Liver (tissue), 9 donors: Measurements from ENCODE around the gene ZBTB49. TPM values are rescaled to one million over a fixed set of nuclear protein-coding genes. Genes with fewer than 3 reads are reported as not detected.
A peak's percentile ranks its signal among the peaks of the same experiment; 100 is the strongest.
"Not testable (repeated sequence)": the region's sequence is repeated elsewhere in the genome, so short reads cannot be mapped to it uniquely, and the experiment has no call there.

ENCODE experiments used
- DNase-seq: peaks from one replicate; pipeline ENCODE4 v3.0.0-alpha.2; 2017; ENCODE audit warnings: low spot score
- H3K27ac ChIP-seq, 2 donors: one replicate each; pipeline ENCODE4 v1.7.0; 2013; ENCODE audit warnings: inconsistent platforms in 2 of 2, low read length in 2 of 2, control low read depth in 1 of 2, low read depth in 1 of 2, mild to moderate bottlenecking in 1 of 2
- H3K27me3 ChIP-seq, 4 donors: one replicate each; pipeline versions ENCODE4 v1.6.1 to v1.7.0; 2013; ENCODE audit warnings: low read length in 3 of 4, inconsistent platforms in 1 of 4, mild to moderate bottlenecking in 1 of 4, moderate library complexity in 1 of 4; ENCODE audit not compliant: control insufficient read depth in 4 of 4, insufficient read depth in 4 of 4
- H3K36me3 ChIP-seq, 4 donors: one replicate each; pipeline versions ENCODE4 v1.6.1 to v1.7.0; 2013; ENCODE audit warnings: low read length in 3 of 4, mild to moderate bottlenecking in 3 of 4, low read depth in 1 of 4, moderate library complexity in 1 of 4; ENCODE audit not compliant: control insufficient read depth in 4 of 4, insufficient read depth in 3 of 4
- H3K4me1 ChIP-seq, 4 donors: one replicate each; pipeline versions ENCODE4 v1.6.1 to v1.7.0; 2013; ENCODE audit warnings: low read length in 3 of 4, mild to moderate bottlenecking in 3 of 4, moderate library complexity in 1 of 4; ENCODE audit not compliant: control insufficient read depth in 4 of 4, insufficient read depth in 4 of 4
- H3K4me3 ChIP-seq, 3 donors: one replicate each; pipeline versions ENCODE4 v1.6.1 to v1.7.0; 2013; ENCODE audit warnings: low read length in 3 of 3, control low read depth in 1 of 3, low read depth in 1 of 3, mild to moderate bottlenecking in 1 of 3
- H3K9ac ChIP-seq, 2 donors: one replicate each; pipeline ENCODE4 v1.7.0; 2013; ENCODE audit warnings: low read length in 2 of 2, mild to moderate bottlenecking in 2 of 2, moderate library complexity in 2 of 2, control low read depth in 1 of 2, low read depth in 1 of 2
- H3K9me3 ChIP-seq, 4 donors: one replicate each; pipeline versions ENCODE4 v1.6.1 to v1.7.0; 2013; ENCODE audit warnings: low read length in 3 of 4; ENCODE audit not compliant: control insufficient read depth in 4 of 4
- FOXA1 ChIP-seq: IDR thresholded peaks from 2 replicates; pipeline ENCODE4 v1.6.1; 2016; ENCODE audit warnings: antibody characterized with exemption
- FOXA2 ChIP-seq: IDR thresholded peaks from 2 replicates; pipeline ENCODE4 v1.6.1; 2016; ENCODE audit warnings: antibody characterized with exemption
- HNF4A ChIP-seq, 2 donors: conservative IDR thresholded peaks; 2 replicates each; pipeline ENCODE4 v1.6.1; 2016; ENCODE audit warnings: antibody characterized with exemption in 2 of 2, mild to moderate bottlenecking in 2 of 2
- HNF4G ChIP-seq: IDR thresholded peaks from 2 replicates; pipeline ENCODE4 v1.6.1; 2016; ENCODE audit warnings: antibody characterized with exemption
- NR2F2 ChIP-seq: IDR thresholded peaks from 2 replicates; pipeline ENCODE4 v1.6.1; 2016; ENCODE audit warnings: antibody characterized with exemption
- RAD21 ChIP-seq, 2 donors: IDR thresholded peaks; 2 replicates each; pipeline ENCODE4 v1.6.1; 2016; ENCODE audit warnings: antibody characterized with exemption in 2 of 2, mild to moderate bottlenecking in 2 of 2
- RXRA ChIP-seq, 2 donors: IDR thresholded peaks; 2 replicates each; pipeline ENCODE4 v1.6.1; 2017 to 2018; ENCODE audit warnings: antibody characterized with exemption in 2 of 2, mild to moderate bottlenecking in 1 of 2
- SP1 ChIP-seq: IDR thresholded peaks from 2 replicates; pipeline ENCODE4 v1.6.1; 2018; ENCODE audit warnings: antibody characterized with exemption, mild to moderate bottlenecking
- YY1 ChIP-seq: IDR thresholded peaks from 2 replicates; pipeline ENCODE4 v1.6.1; 2016; ENCODE audit warnings: antibody characterized with exemption, mild to moderate bottlenecking
- WGBS: extraction: QIAGEN DNeasy Blood & Tissue Kit; methylation state at CpG from one replicate; pipeline ENCODE4 v1.1.7; 2013; 5-methylcytosine and 5-hydroxymethylcytosine counted together
- polyA plus RNA-seq, 2 donors: library from polyadenylated mRNA; stranded (reverse) in 1 of 2; unstranded in 1 of 2; fragments of 200-250 nt in 1 of 2; fragments of >200 nt in 1 of 2; fragmentation: Nextera tagmentation in 1 of 2; extraction: Ambion mirVana in 1 of 2; gene quantifications; one replicate each; pipeline versions ENCODE4 v1.2.1 to v1.2.3, GENCODE V29; 2013 to 2015
- total RNA-seq, 2 donors: library from RNA; depleted of rRNA; stranded (reverse); fragments of >200 nt; gene quantifications; one replicate each; pipeline ENCODE4 v1.2.3, GENCODE V29; 2014
- TF ChIP-seq, protein P1 (sequence below): IDR thresholded peaks from 2 replicates; pipeline ENCODE4 v1.6.1; 2016; ENCODE audit warnings: antibody characterized with exemption
- TF ChIP-seq, protein P2 (sequence below): IDR thresholded peaks from 2 replicates; pipeline ENCODE4 v1.6.1; 2016; ENCODE audit warnings: antibody characterized with exemption
- TF ChIP-seq, protein P3 (sequence below): IDR thresholded peaks from 2 replicates; pipeline ENCODE4 v1.6.1; 2016; ENCODE audit warnings: antibody characterized with exemption, mild to moderate bottlenecking
- donor health status: healthy.
- donor health status: healthy.
- donor health status: healthy.
- donor health status: healthy.
- donor health status: healthy.

Gene ZBTB49
- total and polyA plus RNA-seq, 4 donors: 1.3 to 3.8 (median 2.0) TPM

DNA sequence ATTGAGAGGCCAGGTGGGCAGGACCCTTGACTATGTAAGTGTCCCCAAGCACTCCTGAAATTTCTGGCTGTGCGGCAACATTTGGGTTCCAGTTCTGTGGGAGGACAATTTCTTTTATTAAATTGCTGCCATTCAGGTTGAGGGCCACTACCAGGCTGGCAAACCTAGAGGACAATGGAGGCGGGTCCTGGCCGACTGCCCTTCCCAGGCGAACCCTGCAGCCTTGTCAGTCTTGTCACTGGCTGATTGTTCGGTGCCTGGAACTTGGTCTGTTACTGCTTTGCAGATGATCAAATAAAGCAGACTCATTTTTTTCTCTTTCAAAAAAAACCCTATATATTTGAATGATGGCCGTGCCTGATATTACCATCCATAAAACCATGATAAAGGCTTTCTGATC, 35.4 kb upstream of the ZBTB49 start:
- DNase-seq: no peak
- no peaks in the 10 kb centered on the region for H3K27me3 ChIP-seq
- H3K4me3 ChIP-seq: no peak overlapping the region
- WGBS: 39% methylated on average over 6 of the region's 6 CpGs
- no peaks in the 10 kb centered on the region for H3K36me3 ChIP-seq
- TF ChIP-seq YY1 (peak; percentile 77), RXRA (IDR thresholded peaks at IDR 0.05) (peak in 1 of 2 donors; percentile 48), HNF4G (no peak), HNF4A (conservative IDR thresholded peaks at IDR 0.05) (peak; percentile 27 to 41), NR2F2 (no peak), SP1 (no peak)
- TF ChIP-seq, protein P1, sequence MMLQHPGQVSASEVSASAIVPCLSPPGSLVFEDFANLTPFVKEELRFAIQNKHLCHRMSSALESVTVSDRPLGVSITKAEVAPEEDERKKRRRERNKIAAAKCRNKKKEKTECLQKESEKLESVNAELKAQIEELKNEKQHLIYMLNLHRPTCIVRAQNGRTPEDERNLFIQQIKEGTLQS: no peak
- H3K27ac ChIP-seq: no peak overlapping the region
- H3K4me1 ChIP-seq: peaks cover 6 to 38% (median 28%) of the 10 kb centered on the region in 4 donors
- no peak overlapping the region for H3K9ac ChIP-seq
- no peaks in the 10 kb centered on the region for H3K9me3 ChIP-seq

DNA sequence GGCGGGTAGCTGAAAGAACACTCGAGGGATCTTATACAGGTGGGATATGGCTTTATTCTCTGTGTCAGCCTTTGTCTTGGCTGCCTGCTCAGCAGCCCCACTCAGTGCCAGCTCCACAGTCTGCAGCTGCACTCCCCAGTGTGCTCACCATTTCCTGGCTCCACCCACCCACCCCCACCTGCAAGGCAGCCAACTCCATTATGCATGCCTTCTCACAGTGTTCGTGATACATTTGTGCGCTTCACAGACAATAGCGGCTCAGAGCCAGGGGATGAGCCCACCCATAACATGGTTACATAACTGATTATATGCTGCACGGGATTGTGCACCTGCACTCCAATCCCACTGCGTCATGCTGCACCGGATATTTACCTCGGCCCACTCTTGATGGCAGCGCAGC, 33.3 kb upstream of the ZBTB49 start:
- peaks cover 6 to 45% (median 33%) of the 10 kb centered on the region in 4 donors for H3K4me1 ChIP-seq
- H3K4me3 ChIP-seq: no peak overlapping the region
- DNase-seq: no peak
- WGBS: 83% methylated on average over 10 of the region's 10 CpGs
- H3K9me3 ChIP-seq: no peaks in the 10 kb centered on the region
- TF ChIP-seq RAD21 (IDR thresholded peaks at IDR 0.05) (no peak), SP1 (no peak)
- TF ChIP-seq, protein P2, sequence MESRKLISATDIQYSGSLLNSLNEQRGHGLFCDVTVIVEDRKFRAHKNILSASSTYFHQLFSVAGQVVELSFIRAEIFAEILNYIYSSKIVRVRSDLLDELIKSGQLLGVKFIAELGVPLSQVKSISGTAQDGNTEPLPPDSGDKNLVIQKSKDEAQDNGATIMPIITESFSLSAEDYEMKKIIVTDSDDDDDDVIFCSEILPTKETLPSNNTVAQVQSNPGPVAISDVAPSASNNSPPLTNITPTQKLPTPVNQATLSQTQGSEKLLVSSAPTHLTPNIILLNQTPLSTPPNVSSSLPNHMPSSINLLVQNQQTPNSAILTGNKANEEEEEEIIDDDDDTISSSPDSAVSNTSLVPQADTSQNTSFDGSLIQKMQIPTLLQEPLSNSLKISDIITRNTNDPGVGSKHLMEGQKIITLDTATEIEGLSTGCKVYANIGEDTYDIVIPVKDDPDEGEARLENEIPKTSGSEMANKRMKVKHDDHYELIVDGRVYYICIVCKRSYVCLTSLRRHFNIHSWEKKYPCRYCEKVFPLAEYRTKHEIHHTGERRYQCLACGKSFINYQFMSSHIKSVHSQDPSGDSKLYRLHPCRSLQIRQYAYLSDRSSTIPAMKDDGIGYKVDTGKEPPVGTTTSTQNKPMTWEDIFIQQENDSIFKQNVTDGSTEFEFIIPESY: no peak
- TF ChIP-seq, protein P1: no peak
- no peak overlapping the region for H3K27ac ChIP-seq
- no peaks in the 10 kb centered on the region for H3K27me3 ChIP-seq
- no peak overlapping the region for H3K9ac ChIP-seq
- H3K36me3 ChIP-seq: peaks cover 0 to 3% (median 0%) of the 10 kb centered on the region in 4 donors

DNA sequence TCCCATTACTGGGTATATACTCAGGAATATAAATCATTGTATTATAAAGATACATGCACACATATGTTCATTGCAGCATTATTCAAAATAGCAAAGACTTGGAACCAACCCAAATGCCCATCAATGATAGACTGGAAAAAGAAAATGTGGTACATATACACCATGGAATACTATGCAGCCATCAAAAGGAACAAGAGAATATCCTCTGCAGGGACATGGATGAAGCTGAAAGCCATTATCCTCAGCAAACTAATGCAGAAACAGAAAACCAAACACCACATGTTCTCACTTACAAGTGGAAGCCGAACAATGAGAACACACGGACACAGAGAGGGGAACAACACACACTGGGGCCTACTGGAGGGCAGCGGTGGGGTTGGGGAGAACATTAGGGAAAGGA, 32.3 kb upstream of the ZBTB49 start:
- WGBS: 82% methylated on average over 3 of the region's 3 CpGs
- not testable (repeated sequence) for H3K36me3 ChIP-seq, H3K9me3 ChIP-seq, DNase-seq, H3K9ac ChIP-seq, H3K27ac ChIP-seq, H3K27me3 ChIP-seq, H3K4me3 ChIP-seq
- peaks cover 6 to 45% (median 33%) of the 10 kb centered on the region in 4 donors for H3K4me1 ChIP-seq

DNA sequence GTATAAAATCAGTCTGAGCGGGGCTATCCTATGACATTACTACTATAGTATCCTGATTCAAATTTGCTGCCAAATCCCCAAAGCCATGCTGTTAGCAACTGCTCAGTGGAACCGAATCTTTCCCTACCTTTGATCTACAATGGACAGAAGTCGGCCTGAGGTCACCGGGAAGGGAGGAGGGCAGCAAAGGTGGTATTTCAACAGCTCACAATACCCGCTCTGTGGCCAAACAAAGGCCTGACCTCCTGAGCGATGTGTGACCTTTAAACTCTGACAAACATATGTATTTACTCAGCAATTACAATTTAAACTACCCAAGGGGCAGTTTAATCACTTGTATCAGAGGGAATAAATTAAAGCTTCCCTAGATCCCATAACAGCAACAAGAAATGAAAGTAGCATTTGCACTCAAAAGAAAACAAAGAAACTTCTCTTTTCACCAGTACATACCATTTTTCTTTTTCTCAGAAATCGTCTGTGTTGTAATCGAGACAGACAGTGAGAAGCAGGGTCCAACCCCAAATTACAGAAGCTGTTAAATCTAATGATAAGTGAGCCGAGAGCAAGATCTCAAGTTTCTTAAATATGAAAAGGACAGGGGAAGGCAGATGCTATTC, 30.5 kb upstream of the ZBTB49 start:
- peak overlapping the region; percentile 1 to 36 for H3K9ac ChIP-seq
- peak overlapping the region in 2 of 3 donors; percentile 22 to 33 for H3K4me3 ChIP-seq
- peak overlapping the region; percentile 16 to 52 for H3K27ac ChIP-seq
- WGBS: 22% methylated on average over 9 of the region's 9 CpGs
- no peaks in the 10 kb centered on the region for H3K27me3 ChIP-seq
- H3K9me3 ChIP-seq: no peaks in the 10 kb centered on the region
- peak; percentile 45 for DNase-seq
- H3K36me3 ChIP-seq: peaks cover 0 to 3% (median 0%) of the 10 kb centered on the region in 4 donors
- H3K4me1 ChIP-seq: peaks cover 5 to 39% (median 28%) of the 10 kb centered on the region in 4 donors
- TF ChIP-seq HNF4G (no peak), FOXA2 (peak; percentile 82), SP1 (peak; percentile 97), RAD21 (IDR thresholded peaks at IDR 0.05) (peak in 1 of 2 donors; percentile 38), FOXA1 (peak; percentile 85), NR2F2 (peak; percentile 91), YY1 (peak; percentile 72)
- TF ChIP-seq, protein P2: peak; percentile 79
- TF ChIP-seq, protein P3, sequence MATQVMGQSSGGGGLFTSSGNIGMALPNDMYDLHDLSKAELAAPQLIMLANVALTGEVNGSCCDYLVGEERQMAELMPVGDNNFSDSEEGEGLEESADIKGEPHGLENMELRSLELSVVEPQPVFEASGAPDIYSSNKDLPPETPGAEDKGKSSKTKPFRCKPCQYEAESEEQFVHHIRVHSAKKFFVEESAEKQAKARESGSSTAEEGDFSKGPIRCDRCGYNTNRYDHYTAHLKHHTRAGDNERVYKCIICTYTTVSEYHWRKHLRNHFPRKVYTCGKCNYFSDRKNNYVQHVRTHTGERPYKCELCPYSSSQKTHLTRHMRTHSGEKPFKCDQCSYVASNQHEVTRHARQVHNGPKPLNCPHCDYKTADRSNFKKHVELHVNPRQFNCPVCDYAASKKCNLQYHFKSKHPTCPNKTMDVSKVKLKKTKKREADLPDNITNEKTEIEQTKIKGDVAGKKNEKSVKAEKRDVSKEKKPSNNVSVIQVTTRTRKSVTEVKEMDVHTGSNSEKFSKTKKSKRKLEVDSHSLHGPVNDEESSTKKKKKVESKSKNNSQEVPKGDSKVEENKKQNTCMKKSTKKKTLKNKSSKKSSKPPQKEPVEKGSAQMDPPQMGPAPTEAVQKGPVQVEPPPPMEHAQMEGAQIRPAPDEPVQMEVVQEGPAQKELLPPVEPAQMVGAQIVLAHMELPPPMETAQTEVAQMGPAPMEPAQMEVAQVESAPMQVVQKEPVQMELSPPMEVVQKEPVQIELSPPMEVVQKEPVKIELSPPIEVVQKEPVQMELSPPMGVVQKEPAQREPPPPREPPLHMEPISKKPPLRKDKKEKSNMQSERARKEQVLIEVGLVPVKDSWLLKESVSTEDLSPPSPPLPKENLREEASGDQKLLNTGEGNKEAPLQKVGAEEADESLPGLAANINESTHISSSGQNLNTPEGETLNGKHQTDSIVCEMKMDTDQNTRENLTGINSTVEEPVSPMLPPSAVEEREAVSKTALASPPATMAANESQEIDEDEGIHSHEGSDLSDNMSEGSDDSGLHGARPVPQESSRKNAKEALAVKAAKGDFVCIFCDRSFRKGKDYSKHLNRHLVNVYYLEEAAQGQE: peak; percentile 84
